HCT116 (cell line): ENCODE measurements around the gene CCDC85B. TPM values are rescaled to one million over a fixed set of nuclear protein-coding genes. Genes with fewer than 3 reads are reported as not detected.

Source experiments
- ATAC-seq: fragments of 200-7000 bp; cut with Tn5 transposase; 2 replicates; pipeline ENCODE4 v1.9.1; 2020; ENCODE audit warnings: mild to moderate bottlenecking, moderate library complexity
- BruUV-seq: library from RNA; stranded (reverse); fragments of 400-500 nt; replicated peaks from 2 replicates; lab custom pipeline; 2021; lab: Mats Ljungman, UMichigan
- CTCF ChIA-PET: fragments of 300-600 bp; sonication (Branson Sonifier 250); formaldehyde crosslinking; loops from one replicate; lab custom pipeline; 2021; ENCODE audit warnings: antibody characterized with exemption; lab: Charles Lee
- POLR2A ChIA-PET: fragments of 300-600, 350-600 bp; sonication (Branson Sonifier 250); formaldehyde crosslinking; loops from one replicate; lab custom pipeline; 2021; ENCODE audit warnings: antibody characterized with exemption; lab: Charles Lee
- RAD21 ChIA-PET, 2 experiments: fragments of 300-600 bp; sonication (Branson Sonifier 250); formaldehyde crosslinking; loops; one replicate each; lab custom pipeline; 2023; ENCODE audit warnings: low total read pairs in 2 of 2; ENCODE audit not compliant: uncharacterized antibody in 2 of 2, unreplicated experiment in 2 of 2, low non-redundant PET in 1 of 2; lab: Charles Lee
- DNase-seq: peaks from one replicate; pipeline ENCODE4 v3.0.0-alpha.2; 2010; ENCODE audit warnings: low read depth, low spot score
- H2AFZ ChIP-seq: fragments of 200-600 bp; shearing (Covaris generic), sonication (generic); 2 replicates; pipeline ENCODE4 v1.6.1; 2017; ENCODE audit warnings: low read depth, mixed run types, mixed read lengths, antibody characterized with exemption, low read length; ENCODE audit not compliant: poor library complexity, severe bottlenecking
- H3K27ac ChIP-seq: 2 replicates; pipeline ENCODE4 v1.5.1; 2012; ENCODE audit warnings: low read depth, low read length
- H3K27me3 ChIP-seq: fragments of 200-600 bp; sonication (generic); 2 replicates; pipeline ENCODE4 v1.6.1; 2016; ENCODE audit warnings: mixed run types, low read length, mixed read lengths; ENCODE audit not compliant: insufficient read depth
- H3K36me3 ChIP-seq, 2 experiments: fragments of 200-500 bp in 1 of 2; fragments of 200-600 bp in 1 of 2; sonication (Bioruptor generic) in 1 of 2; sonication (generic) in 1 of 2; 2 replicates each; pipeline versions ENCODE4 v1.5.1 to v1.6.1; 2014 to 2016; ENCODE audit warnings: low read length in 2 of 2, inconsistent platforms in 1 of 2, mixed read lengths in 1 of 2, mixed run types in 1 of 2; ENCODE audit not compliant: insufficient read depth in 2 of 2, control insufficient read depth in 1 of 2
- H3K4me1 ChIP-seq, 2 experiments: fragments of 200-600 bp in 1 of 2; sonication (generic) in 1 of 2; 2 replicates each; pipeline versions ENCODE4 v1.5.1 to v1.6.1; 2012 to 2017; ENCODE audit warnings: low read length in 2 of 2, inconsistent platforms in 1 of 2, mild to moderate bottlenecking in 1 of 2, mixed read lengths in 1 of 2, mixed run types in 1 of 2, moderate library complexity in 1 of 2; ENCODE audit not compliant: insufficient read depth in 2 of 2, control insufficient read depth in 1 of 2
- H3K4me2 ChIP-seq: fragments of 200-600 bp; sonication (generic); 2 replicates; pipeline ENCODE4 v1.6.1; 2017; ENCODE audit warnings: mixed run types, low read length, mixed read lengths
- H3K4me3 ChIP-seq, 2 experiments: fragments of 200-600 bp in 1 of 2; sonication (generic) in 1 of 2; replicated peaks in 1 of 2; 2 replicates each; pipeline ENCODE4 v1.5.1; 2011 to 2016; ENCODE audit warnings: low read length in 2 of 2, control low read depth in 1 of 2, low read depth in 1 of 2, mild to moderate bottlenecking in 1 of 2, mixed read lengths in 1 of 2, mixed run types in 1 of 2
- H3K79me2 ChIP-seq: fragments of 200-600 bp; sonication (generic); 2 replicates; pipeline ENCODE4 v1.6.1; 2017; ENCODE audit warnings: mild to moderate bottlenecking, mixed run types, low read length, moderate library complexity, mixed read lengths; ENCODE audit not compliant: insufficient read depth
- H3K9ac ChIP-seq: fragments of 200-600 bp; sonication (generic); 2 replicates; pipeline ENCODE4 v1.6.1; 2016; ENCODE audit warnings: low read length, mixed read lengths
- H3K9me2 ChIP-seq: fragments of 200-600 bp; sonication (generic), shearing (Covaris generic); 2 replicates; pipeline ENCODE4 v1.6.1; 2017; ENCODE audit warnings: mixed run types, mild to moderate bottlenecking, moderate library complexity; ENCODE audit not compliant: insufficient read depth
- H3K9me3 ChIP-seq, 2 experiments: fragments of 200-500 bp in 1 of 2; fragments of 200-600 bp in 1 of 2; sonication (Bioruptor generic) in 1 of 2; sonication (generic) in 1 of 2; 2 replicates each; pipeline ENCODE4 v1.6.1; 2014 to 2017; ENCODE audit warnings: low read length in 2 of 2, mixed read lengths in 2 of 2, inconsistent platforms in 1 of 2, low read depth in 1 of 2, mild to moderate bottlenecking in 1 of 2, mixed run types in 1 of 2, moderate library complexity in 1 of 2; ENCODE audit not compliant: control insufficient read depth in 1 of 2, insufficient read depth in 1 of 2
- H4K20me1 ChIP-seq: fragments of 200-600 bp; sonication (generic), shearing (Covaris generic); 2 replicates; pipeline ENCODE4 v1.6.1; 2017; ENCODE audit warnings: mixed run types, mild to moderate bottlenecking, moderate library complexity; ENCODE audit not compliant: insufficient read depth
- ATF3 ChIP-seq: IDR thresholded peaks from 2 replicates; pipeline ENCODE4 v1.6.1; 2012
- CTCF ChIP-seq, 3 experiments: fragments of 200-600 bp in 1 of 3; sonication (generic) in 1 of 3; IDR thresholded peaks in 2 of 3; conservative IDR thresholded peaks in 1 of 3; 2 replicates each; pipeline ENCODE4 v1.5.1; 2012 to 2017; ENCODE audit warnings: low read depth in 2 of 3, low read length in 2 of 3, antibody characterized with exemption in 1 of 3, borderline replicate concordance in 1 of 3, control low read depth in 1 of 3, mild to moderate bottlenecking in 1 of 3, mixed read lengths in 1 of 3, mixed run types in 1 of 3, moderate library complexity in 1 of 3; ENCODE audit not compliant: insufficient read depth in 1 of 3
- JUND ChIP-seq: IDR thresholded peaks from 2 replicates; pipeline ENCODE4 v1.6.1; 2012
- SP1 ChIP-seq: IDR thresholded peaks from 2 replicates; pipeline ENCODE4 v1.6.1; 2012; ENCODE audit warnings: low read depth
- YY1 ChIP-seq: IDR thresholded peaks from 2 replicates; pipeline ENCODE4 v1.6.1; 2011; ENCODE audit warnings: low read length, low read depth, moderate library complexity, mild to moderate bottlenecking; ENCODE audit not compliant: insufficient replicate concordance; ENCODE audit errors: extremely low read depth
- ZBTB33 ChIP-seq: IDR thresholded peaks from 2 replicates; pipeline ENCODE4 v1.6.1; 2011; ENCODE audit warnings: mild to moderate bottlenecking, low read length, moderate library complexity; ENCODE audit not compliant: insufficient replicate concordance; ENCODE audit errors: extremely low read depth
- intact Hi-C: fragments of 100-400 bp; cut with micrococcal nuclease; formaldehyde crosslinking; loops from 2 replicates; pipeline ENCODE4 v1.10.0; 2022
- total RNA-seq: library from RNA; stranded (reverse); gene quantifications from one replicate; pipeline ENCODE4 v1.2.1, GENCODE V29; 2021; ENCODE audit not compliant: unreplicated experiment
- TF ChIP-seq, protein P1 (sequence below): IDR thresholded peaks from 2 replicates; pipeline ENCODE4 v1.6.1; 2012

The CCDC85B gene
- total RNA-seq, 1 experiment from 2014 or later = 84.3 TPM

DNA sequence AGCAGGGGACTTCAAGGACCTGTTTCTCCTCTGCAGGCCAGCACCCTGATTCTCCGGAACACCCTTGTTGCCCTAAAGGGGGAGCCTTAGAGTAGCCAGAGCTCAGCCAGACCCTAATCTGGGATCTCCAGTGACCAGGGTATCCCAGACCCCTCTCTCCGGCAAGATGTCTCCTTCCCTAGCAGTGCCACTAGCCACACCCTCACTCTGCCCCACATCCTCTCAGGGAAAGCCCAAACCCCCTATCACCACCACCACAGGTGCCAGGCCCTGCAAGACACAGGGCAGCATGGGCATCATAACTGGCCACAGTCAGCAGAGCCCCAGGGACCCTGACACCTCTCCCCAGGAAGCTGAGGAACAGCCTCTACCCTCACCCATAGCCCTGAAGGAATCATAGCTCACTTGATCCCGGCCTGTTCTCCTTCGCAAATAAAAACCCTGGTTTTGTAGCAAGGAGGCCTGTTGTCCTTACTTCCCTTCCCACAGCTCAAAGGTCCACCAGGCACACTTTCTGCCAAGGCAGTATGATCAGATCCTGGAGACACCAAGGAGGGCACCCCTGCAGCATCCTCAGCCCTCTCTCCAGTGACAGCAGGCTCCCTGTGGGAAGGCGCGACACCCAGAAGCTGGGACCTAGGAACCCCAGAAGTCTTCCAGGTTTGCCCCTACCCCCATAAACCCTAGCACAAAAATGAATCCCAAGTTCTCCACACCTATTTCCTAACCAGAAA is 37.1 kb upstream of the CCDC85B start:
- ChIA-PET POLR2A (interaction anchor here (0.6 to 1.2 kb wide), 4 partner anchors 17 to 141 kb away, joined by 3 to 6 read pairs (median 4); partner anchors contain the start of genes FIBP and KAT5), CTCF (no interaction called here), RAD21 (no interaction called here)
- ATAC-seq (no peak), DNase-seq (no peak)
- peaks cover 31 to 56% of the 10 kb centered on the region in 2 experiments for H3K36me3 ChIP-seq
- TF ChIP-seq YY1 = no peak
- 0 out of 6 replicates have a peak, but pooled peaks of 1 of the 3 experiments have one; percentile 7 for TF ChIP-seq CTCF (IDR thresholded peaks at IDR 0.05 in 2 of 3, conservative IDR thresholded peaks at IDR 0.05 in 1 of 3; ENCODE audit: borderline replicate concordance in 1 of 3, insufficient read depth in 1 of 3, low read depth in 2 of 3, low read length in 2 of 3)
- H3K79me2 ChIP-seq = peaks cover 41% of the 10 kb centered on the region
- H3K27ac ChIP-seq = no peak overlapping the region; the same call in 1 of the 2 replicates
- peaks cover 7 to 15% of the 10 kb centered on the region in 2 experiments for H3K4me1 ChIP-seq
- no peak overlapping the region for H3K4me2 ChIP-seq
- H3K4me3 ChIP-seq = no peak overlapping the region
- H3K9me2 ChIP-seq = no peaks in the 10 kb centered on the region
- no peak overlapping the region for H3K9ac ChIP-seq
- no peaks in the 10 kb centered on the region for H3K27me3 ChIP-seq
- intact Hi-C loops = no loop called here
- H4K20me1 ChIP-seq = peaks cover 15% of the 10 kb centered on the region; the same call in 1 of the 2 replicates
- H2AFZ ChIP-seq = no peak overlapping the region
- no TSS peak for BruUV-seq
- H3K9me3 ChIP-seq = no peaks in the 10 kb centered on the region; a peak in 1 of 4 replicates

DNA sequence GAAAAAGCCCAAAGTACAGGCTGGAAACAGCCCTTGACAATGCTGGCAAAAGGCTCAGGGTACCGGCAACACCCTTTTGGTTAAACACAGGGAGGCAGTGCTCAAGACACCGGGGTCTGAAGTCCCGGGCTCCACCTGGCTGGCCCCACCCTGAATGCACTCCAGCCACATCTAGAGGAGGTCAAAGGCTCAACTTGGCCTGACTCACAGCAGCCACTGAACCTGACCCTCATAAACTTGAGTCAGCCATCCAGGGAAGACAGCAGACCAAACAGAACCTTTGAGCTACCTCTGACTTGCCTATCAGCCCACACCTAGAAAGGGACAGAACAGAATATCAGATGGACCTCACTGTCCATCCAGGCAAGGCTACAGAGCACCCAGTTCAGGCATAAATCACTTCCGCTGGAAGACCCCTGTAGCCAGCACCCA is 36.3 kb upstream of the CCDC85B start:
- DNase-seq (no peak), ATAC-seq (no peak)
- peaks cover 31 to 56% of the 10 kb centered on the region in 2 experiments for H3K36me3 ChIP-seq
- ChIA-PET RAD21 (no interaction called here), CTCF (no interaction called here)
- H3K4me3 ChIP-seq = no peak overlapping the region
- H3K4me2 ChIP-seq = no peak overlapping the region
- intact Hi-C loops = no loop called here
- H3K9me2 ChIP-seq = no peaks in the 10 kb centered on the region
- H3K9ac ChIP-seq = no peak overlapping the region
- H3K79me2 ChIP-seq = peaks cover 41% of the 10 kb centered on the region
- no peak overlapping the region for H2AFZ ChIP-seq
- H4K20me1 ChIP-seq = peaks cover 15% of the 10 kb centered on the region; the same call in 1 of the 2 replicates
- no peaks in the 10 kb centered on the region; a peak in 1 of 4 replicates for H3K9me3 ChIP-seq
- H3K27me3 ChIP-seq = no peaks in the 10 kb centered on the region
- TF ChIP-seq ZBTB33 = no peak
- TF ChIP-seq, protein P1, sequence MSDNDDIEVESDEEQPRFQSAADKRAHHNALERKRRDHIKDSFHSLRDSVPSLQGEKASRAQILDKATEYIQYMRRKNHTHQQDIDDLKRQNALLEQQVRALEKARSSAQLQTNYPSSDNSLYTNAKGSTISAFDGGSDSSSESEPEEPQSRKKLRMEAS = no peak
- no peak for TF ChIP-seq SP1
- no peak for TF ChIP-seq JUND
- TF ChIP-seq ATF3 = no peak
- TF ChIP-seq, all 23 proteins: peak for 0
- Histone ChIP-seq H3K4me1 (peaks cover 14 to 23% of the 10 kb centered on the region in 2 experiments), H3K27ac (no peak overlapping the region)
- no TSS peak for BruUV-seq
- POLR2A ChIA-PET = no interaction called here
